ENCODE results near the gene IGLL1.
A peak's percentile ranks its signal among the peaks of the same experiment; 100 is the strongest.
"Not testable (repeated sequence)": the region's sequence is repeated elsewhere in the genome, so short reads cannot be mapped to it uniquely, and the experiment has no call there.

The IGLL1 gene

DNA sequence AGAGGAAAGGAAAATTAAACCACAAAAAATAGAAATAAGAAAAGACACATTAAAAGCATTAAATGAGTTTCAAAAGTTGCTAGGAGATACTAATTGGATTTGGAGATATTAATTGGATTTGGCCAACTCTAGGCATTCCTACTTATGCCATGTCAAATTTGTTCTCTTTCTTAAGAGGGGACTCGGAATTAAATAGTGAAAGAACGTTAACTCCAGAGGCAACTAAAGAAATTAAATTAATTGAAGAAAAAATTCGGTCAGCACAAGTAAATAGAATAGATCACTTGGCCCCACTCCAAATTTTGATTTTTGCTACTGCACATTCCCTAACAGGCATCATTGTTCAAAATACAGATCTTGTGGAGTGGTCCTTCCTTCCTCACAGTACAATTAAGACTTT is 37.7 kb downstream of the IGLL1 start:
- DNase-seq (ENCODE audit: extremely low read depth in 1 of 2, low read depth in 1 of 2), result not testable (repeated sequence)

DNA sequence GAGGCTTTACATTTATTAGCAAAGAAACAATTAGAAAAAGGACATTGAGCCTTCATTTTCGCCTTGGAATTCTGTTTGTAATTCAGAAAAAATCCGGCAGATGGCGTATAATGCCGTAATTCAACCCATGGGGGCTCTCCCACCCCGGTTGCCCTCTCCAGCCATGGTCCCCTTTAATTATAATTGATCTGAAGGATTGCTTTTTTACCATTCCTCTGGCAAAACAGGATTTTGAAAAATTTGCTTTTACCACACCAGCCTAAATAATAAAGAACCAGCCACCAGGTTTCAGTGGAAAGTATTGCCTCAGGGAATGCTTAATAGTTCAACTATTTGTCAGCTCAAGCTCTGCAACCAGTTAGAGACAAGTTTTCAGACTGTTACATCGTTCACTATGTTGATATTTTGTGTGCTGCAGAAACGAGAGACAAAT is 38.2 kb downstream of the IGLL1 start:
- DNase-seq (ENCODE audit: extremely low read depth in 1 of 2, low read depth in 1 of 2), result not testable (repeated sequence)

DNA sequence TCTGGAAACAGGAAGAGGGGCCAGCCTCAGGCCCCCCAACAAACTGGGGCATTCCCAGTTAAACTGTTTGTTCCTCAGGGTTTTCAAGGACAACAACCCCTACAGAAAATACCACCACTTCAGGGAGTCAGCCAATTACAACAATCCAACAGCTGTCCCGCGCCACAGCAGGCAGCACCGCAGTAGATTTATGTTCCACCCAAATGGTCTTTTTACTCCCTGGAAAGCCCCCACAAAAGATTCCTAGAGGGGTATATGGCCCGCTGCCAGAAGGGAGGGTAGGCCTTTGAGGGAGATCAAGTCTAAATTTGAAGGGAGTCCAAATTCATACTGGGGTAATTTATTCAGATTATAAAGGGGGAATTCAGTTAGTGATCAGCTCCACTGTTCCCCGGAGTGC is 39.3 kb downstream of the IGLL1 start:
- DNase-seq (ENCODE audit: extremely low read depth in 1 of 2, low read depth in 1 of 2), result not testable (repeated sequence)

DNA sequence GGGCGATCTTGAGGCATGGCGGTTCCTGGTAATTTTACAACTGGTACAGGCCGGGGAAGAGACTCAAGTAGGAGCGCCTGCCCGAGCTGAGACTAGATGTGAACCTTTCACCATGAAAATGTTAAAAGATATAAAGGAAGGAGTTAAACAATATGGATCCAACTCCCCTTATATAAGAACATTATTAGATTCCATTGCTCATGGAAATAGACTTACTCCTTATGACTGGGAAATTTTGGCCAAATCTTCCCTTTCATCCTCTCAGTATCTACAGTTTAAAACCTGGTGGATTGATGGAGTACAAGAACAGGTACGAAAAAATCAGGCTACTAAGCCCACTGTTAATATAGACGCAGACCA is 40.3 kb downstream of the IGLL1 start:
- DNase-seq (ENCODE audit: extremely low read depth in 1 of 2, low read depth in 1 of 2), result not testable (repeated sequence)

DNA sequence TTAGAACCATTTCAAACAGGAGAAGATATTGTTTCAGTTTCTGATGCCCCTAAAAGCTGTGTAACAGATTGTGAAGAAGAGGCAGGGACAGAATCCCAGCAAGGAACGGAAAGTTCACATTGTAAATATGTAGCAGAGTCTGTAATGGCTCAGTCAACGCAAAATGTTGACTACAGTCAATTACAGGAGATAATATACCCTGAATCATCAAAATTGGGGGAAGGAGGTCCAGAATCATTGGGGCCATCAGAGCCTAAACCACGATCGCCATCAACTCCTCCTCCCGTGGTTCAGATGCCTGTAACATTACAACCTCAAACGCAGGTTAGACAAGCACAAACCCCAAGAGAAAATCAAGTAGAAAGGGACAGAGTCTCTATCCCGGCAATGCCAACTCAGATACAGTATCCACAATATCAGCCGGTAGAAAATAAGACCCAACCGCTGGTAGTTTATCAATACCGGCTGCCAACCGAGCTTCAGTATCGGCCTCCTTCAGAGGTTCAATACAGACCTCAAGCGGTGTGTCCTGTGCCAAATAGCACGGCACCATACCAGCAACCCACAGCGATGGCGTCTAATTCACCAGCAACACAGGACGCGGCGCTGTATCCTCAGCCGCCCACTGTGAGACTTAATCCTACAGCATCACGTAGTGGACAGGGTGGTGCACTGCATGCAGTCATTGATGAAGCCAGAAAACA is 40.8 kb downstream of the IGLL1 start:
- DNase-seq (ENCODE audit: extremely low read depth in 1 of 2, low read depth in 1 of 2), result peak; percentile 40 to 54

DNA sequence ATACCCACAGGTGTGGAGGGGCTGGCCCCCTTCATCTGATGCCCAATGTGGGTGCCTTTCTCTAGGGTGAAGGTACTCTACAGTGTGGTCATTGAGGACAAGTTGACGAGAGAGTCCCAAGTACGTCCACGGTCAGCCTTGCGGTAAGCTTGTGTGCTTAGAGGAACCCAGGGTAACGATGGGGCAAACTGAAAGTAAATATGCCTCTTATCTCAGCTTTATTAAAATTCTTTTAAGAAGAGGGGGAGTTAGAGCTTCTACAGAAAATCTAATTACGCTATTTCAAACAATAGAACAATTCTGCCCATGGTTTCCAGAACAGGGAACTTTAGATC is 41.4 kb downstream of the IGLL1 start:
- DNase-seq (ENCODE audit: extremely low read depth in 1 of 2, low read depth in 1 of 2), result not testable (repeated sequence)

DNA sequence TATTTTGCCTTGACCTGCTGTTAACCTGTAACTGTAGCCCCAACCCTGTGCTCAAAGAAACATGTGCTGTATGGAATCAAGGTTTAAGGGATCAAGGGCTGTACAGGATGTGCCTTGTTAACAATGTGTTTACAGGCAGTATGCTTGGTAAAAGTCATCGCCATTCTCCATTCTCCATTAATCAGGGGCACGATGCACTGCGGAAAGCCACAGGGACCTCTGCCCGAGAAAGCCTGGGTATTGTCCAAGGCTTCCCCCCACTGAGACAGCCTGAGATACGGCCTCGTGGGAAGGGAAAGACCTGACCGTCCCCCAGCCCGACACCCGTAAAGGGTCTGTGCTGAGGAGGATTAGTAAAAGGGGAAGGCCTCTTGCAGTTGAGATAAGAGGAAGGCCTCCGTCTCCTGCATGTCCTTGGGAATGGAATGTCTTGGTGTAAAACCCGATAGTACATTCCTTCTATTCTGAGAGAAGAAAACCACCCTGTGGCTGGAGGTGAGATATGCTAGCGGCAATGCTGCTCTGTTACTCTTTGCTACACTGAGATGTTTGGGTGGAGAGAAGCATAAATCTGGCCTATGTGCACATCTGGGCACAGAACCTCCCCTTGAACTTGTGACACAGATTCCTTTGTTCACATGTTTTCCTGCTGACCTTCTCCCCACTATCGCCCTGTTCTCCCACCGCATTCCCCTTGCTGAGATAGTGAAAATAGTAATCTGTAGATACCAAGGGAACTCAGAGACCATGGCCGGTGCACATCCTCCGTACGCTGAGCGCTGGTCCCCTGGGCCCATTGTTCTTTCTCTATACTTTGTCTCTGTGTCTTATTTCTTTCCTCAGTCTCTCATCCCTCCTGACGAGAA is 42.0 kb downstream of the IGLL1 start:
- DNase-seq (ENCODE audit: extremely low read depth in 1 of 2, low read depth in 1 of 2), result not testable (repeated sequence)

DNA sequence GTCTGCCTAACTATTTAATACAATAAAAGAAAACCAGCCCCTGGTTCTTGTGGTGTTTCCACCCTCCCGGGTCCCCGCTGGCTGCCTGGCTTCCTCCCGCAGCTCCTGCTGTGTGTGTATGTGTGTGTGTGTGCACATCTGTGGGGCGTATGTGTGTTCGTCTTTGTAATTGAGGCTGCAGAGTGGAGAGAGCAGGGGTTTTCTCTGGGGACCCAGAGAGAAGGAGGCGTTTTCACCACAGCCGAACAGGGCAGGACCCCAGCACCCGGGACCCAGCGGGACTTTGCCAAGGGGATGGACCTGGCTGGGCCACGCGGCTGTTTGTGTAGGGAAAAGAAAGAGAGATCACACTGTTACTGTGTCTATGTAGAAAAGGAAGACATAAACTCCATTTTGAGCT is 42.7 kb downstream of the IGLL1 start:
- no peak for DNase-seq (ENCODE audit: extremely low read depth in 1 of 2, low read depth in 1 of 2)

DNA sequence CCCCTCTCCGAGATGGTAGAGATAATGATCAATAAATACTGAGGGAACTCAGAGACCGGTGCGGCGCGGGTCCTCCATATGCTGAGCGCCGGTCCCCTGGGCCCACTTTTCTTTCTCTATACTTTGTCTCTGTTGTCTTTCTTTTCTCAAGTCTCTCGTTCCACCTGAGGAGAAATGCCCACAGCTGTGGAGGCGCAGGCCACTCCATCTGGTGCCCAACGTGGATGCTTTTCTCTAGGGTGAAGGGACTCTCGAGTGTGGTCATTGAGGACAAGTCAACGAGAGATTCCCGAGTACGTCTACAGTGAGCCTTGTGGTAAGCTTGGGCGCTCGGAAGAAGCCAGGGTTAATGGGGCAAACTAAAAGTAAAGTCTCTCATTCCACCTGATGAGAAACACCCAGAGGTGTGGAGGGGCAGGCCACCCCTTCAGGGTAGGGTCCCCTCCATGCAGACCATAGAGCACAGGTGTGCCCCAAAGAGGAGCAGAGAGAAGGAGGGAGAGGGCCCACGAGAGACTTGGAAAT is 43.2 kb downstream of the IGLL1 start:
- DNase-seq (ENCODE audit: extremely low read depth in 1 of 2, low read depth in 1 of 2), result no peak

DNA sequence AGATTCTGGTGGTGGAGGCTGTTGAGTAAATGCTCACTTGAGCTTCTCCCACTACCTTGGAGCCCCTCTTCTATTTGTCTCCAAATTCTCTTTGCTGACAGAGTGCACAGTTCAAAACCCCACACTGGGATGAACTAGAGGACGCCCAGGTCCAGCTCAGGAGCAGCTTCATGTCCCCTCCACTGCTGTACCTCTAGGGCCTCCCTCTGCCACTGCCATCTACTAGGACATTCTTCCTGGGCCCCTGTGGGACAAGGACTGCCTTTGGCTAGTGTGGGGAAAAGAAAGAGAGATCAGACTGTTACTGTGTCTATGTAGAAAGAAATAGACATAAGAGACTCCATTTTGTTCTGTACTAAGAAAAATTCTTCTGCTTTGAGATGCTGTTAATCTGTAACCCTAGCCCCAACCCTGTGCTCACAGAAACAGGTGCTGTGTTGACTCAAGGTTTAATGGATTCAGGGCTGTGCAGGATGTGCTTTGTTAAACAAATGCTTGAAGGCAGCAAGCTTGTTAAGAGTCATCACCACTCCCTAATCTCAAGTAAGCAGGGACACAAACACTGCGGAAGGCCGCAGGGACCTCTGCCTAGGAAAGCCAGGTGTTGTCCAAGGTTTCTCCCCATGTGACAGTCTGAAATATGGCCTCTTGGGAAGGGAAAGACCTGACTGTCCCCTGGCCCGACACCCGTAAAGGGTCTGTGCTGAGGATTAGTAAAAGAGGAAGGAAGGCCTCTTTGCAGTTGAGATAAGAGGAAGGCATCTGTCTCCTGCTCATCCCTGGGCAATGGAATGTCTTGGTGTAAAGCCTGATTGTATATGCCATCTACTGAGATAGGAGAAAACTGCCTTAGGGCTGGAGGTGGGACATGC is 44.1 kb downstream of the IGLL1 start:
- DNase-seq (ENCODE audit: extremely low read depth in 1 of 2, low read depth in 1 of 2), result not testable (repeated sequence)

DNA sequence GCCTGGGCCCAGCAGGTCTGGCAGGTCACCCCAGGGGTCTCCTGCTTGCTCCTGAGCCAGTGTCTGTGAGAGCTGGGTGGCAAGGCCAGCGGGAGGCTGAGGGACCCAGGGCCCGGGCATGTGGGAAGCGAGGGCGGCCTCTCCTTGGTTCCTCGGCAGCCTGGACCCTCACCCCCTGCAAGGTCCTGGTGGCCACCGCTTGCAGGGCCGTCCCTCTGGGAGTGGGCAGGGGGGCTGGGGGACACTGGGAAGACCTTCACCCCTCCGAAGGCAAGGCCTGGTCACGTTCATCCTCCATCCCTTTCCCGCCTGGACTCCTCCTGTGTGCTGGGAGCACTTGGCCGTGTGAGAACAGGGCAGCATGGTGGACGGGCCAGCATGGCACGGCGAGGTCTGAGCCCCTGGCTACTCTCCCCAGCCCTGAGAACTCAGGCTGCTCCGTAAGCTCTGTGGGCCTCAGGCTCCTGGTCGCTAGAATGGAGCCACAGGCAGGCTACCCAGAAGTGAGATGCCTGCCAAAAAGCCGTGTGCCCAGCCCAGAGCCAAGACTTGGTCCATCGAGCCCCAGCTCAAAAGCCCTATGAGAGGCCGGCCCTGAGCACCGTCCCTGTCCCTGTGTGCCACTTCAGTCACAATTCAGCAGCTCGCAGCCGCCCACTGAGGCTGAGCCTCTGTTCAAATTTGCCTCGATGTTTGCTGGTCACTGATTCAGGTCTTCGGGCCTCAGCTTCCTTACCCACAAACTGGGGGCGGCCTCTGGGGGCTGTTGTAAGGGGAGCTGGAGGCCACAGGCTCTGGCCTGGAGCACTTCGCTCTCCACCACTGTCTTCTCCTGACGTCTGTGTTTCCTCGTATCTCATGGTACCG is 45.0 kb downstream of the IGLL1 start:
- no peak for DNase-seq (ENCODE audit: extremely low read depth in 1 of 2, low read depth in 1 of 2)

DNA sequence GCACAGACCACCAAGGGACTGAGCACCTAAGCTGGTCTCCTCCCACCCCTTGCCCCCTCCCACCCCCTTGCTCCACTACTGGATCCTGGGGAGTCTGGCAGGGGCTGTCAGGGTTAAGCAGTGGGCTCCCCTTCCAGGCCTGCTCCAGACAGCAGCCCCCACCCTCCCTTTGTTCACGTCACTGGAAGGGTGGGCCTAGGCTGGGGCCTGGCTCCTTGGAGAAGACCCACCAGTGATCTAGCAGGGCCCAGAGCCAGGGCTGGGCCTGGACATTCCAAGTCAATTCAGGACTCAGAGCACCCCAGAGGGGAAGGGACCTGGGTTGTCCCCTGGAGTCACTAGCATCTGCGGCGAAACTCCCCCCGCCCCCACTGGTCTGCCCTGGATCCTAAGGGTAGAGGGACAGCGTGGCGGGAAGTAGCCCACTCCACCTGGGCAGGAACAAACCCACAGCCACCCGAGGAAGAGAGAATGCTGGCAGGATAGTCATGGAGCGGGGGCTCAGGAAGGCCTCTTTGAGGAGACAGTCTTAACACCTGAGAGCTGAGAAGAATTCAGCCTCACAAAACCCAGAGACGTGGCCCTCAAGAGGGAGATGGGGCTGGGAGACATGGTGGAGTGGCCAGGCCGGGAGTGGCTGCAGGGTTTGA is 45.8 kb downstream of the IGLL1 start:
- DNase-seq (ENCODE audit: extremely low read depth in 1 of 2, low read depth in 1 of 2), result no peak

DNA sequence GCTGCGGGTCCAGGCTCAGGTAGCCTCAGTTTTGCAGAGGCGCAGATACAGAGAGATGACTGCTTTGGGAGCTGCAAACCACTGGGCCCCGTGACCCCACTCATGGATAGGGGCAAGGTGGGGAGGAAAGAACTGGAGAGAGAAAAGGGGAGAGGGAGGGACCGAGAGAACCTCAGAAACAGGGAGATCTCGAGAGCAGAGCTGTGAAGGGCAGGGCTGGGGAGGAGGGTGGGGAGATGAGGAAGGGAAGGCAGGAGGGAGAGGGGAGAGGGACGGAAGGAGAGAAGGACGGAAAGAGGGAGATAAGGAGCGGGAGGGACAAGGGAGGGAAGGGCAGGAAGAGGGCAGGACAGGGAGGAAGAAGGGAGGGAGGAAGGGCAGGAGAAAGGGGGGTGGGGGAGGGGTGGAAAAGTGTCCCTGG is 46.3 kb downstream of the IGLL1 start:
- no peak for DNase-seq (ENCODE audit: extremely low read depth in 1 of 2, low read depth in 1 of 2)

DNA sequence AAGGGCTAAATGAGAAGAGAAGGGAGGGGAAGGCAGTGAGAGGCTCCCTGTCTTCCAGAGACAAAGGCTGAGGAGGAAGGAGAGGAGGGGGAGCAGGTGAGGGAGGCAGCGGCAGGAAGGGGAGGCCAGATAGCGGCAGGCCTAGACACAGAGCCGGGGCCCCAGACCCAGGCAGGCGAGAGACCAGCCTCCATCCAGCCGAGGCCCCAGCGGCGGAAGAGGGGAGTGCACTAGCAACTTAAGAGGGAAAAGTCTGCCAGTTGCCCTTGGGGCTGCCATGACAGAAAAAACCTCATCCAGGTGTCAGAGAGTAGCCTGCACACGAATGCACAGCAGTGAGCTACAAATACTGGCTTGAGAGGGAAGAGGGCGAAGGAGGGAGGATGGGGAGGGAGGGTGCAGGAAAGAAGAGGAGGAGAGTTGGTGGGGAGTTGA is 46.7 kb downstream of the IGLL1 start:
- no peak for DNase-seq (ENCODE audit: extremely low read depth in 1 of 2, low read depth in 1 of 2)

DNA sequence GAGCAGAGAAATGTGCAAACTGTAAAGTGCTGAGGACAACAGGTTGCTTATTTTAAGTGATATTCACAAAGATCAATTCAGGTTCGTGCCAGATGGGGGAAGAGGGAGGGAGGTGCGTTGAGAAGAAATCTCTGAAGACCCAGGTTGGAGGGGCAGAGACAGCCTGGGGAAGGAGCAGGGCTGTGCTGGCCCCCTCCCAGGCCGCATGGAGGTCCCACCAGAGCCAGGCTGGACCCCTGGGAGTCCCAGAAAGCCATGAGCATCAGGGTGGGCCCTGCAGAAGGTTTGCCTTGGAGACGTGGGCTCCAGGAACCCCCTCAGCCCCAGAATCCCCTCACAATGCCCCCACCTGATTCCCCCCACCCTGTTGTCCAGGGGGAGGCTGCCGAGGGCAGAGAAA is 47.4 kb downstream of the IGLL1 start:
- DNase-seq (ENCODE audit: extremely low read depth in 1 of 2, low read depth in 1 of 2), result no peak

DNA sequence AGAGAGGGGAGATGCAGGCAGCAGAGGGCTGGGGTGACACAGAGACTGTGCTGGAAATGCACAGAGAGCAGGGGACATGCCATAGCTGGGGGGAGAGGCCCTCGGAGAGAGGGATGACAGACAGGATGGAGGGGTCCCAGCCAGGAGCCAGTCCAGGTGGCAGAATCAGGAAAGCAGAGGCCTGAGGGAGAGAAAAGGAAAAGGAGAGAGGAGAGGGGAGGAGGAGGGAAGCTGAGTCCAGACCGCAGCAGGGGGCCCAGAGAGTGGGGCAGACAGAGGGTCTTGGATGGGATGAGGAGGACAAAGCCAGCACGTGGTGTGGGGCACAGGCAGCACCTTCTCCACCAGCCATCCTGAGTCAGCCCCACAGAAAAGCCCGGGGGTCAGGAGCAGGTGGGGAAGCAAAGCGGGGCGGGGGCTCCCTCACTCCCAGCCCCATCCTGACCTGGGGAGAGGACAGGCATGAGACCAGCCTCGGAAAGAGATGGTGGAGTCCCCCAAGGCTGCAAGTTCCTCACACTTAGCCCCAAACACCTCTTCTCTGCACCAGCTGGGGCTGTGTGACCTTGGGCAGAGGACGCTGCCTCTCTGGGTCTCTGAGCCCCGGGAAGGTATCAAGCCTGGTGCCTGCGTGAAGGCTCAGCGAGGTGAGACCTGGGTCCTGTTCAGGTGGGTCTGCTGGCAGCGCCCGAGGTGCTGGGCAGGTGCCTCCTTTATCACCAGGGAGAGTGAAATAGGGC is 48.0 kb downstream of the IGLL1 start:
- DNase-seq (ENCODE audit: extremely low read depth in 1 of 2, low read depth in 1 of 2), result no peak

DNA sequence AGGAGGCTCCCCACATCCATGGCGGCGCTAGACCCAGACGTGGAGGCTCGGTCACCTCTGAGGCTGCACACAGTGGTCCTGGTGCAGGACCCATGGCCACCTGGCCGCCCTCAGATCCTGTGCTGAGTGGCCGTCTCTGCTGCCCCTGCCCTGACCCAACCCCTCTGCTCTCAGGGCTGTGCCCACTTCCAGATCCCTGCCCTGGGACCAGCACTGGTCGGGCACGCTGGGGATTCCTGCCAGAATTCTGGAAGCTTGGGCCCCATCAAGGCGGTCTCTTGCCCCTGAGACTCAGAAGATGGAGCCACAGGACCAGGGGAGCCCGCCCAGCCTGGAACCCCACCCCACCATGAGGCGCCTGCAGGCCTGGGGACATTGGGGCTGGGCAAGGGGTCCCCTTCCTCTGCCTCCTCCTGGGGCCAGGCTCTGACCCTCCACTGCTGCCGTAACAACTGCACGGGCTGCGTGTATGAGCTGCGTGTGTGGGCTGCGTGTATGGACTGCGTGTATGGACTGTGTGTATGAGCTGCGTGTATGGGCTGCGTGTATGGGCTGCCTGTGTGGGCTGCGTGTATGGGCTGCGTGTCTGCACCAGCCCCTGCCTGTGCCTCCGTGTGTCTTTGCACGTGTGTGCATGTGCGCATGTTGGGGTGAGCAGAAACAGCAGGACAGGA is 48.7 kb downstream of the IGLL1 start:
- DNase-seq (ENCODE audit: extremely low read depth in 1 of 2, low read depth in 1 of 2), result no peak

DNA sequence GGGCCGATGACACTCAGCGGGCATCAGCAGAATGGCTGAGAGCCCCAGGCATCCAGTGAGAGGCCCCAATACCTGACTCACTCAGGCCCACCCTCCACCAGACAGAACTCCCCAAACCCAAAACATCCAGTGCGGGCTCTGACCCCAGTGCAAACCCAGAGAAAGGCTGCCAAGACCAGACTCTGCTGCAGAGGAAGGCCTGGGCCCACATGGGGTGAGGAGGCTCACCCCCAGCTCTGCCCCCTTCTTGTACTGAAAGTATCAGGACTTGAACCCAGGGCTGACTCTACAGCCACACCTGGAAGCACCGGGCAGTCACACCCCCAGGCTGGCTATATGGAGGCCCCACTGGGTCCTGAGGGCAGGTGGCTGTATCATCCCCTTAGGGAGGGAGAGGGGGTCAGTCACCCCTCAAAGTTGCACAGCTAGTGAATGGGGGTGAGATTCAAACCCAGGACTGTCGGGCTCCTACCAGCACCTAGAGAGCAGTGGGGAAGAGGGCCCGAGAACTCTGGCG is 49.3 kb downstream of the IGLL1 start:
- no peak for DNase-seq (ENCODE audit: extremely low read depth in 1 of 2, low read depth in 1 of 2)
